Heart left ventricle (tissue), 16 donors: Measurements from ENCODE around the gene CALCA. TPM values are rescaled to one million over a fixed set of nuclear protein-coding genes. Genes with fewer than 3 reads are reported as not detected.
"Not testable (repeated sequence)": the region's sequence is repeated elsewhere in the genome, so short reads cannot be mapped to it uniquely, and the experiment has no call there.

Source experiments
- ATAC-seq, 4 donors: fragments of 200-7000 bp; cut with Tn5 transposase; one replicate each; pipeline ENCODE4 v1.9.1; 2020 to 2022; ENCODE audit warnings: moderate library complexity in 4 of 4, mild to moderate bottlenecking in 3 of 4, moderate number of reproducible peaks in 1 of 4
- DNase-seq, 5 donors: peaks; one replicate each; pipeline ENCODE4 v3.0.0-alpha.2; 2020
- H3K27ac ChIP-seq, 12 donors: fragments of 200-600 bp; sonication (generic) in 4 of 12; one replicate each; pipeline versions ENCODE4 v1.5.0 to v1.8.0; 2016 to 2022; ENCODE audit warnings: mild to moderate bottlenecking in 2 of 12
- H3K27me3 ChIP-seq, 9 donors: fragments of 200-600 bp; sonication (generic) in 2 of 9; one replicate each; pipeline versions ENCODE4 v1.5.1 to v1.8.0; 2016 to 2022; ENCODE audit warnings: mild to moderate bottlenecking in 3 of 9
- H3K36me3 ChIP-seq, 9 donors: fragments of 200-600 bp; sonication (generic) in 2 of 9; one replicate each; pipeline versions ENCODE4 v1.5.0 to v1.8.0; 2018 to 2022; ENCODE audit warnings: mild to moderate bottlenecking in 2 of 9
- H3K4me1 ChIP-seq, 12 donors: fragments of 200-600 bp; sonication (generic) in 4 of 12; one replicate each; pipeline versions ENCODE4 v1.5.0 to v1.8.0; 2016 to 2022; ENCODE audit warnings: mild to moderate bottlenecking in 3 of 12
- H3K4me3 ChIP-seq, 12 donors: fragments of 200-600 bp; sonication (generic) in 4 of 12; one replicate each; pipeline versions ENCODE4 v1.5.0 to v1.8.0; 2017 to 2022; ENCODE audit warnings: mild to moderate bottlenecking in 9 of 12, moderate library complexity in 4 of 12
- H3K9me3 ChIP-seq, 12 donors: fragments of 200-600 bp; sonication (generic) in 4 of 12; one replicate each; pipeline versions ENCODE4 v1.5.0 to v1.8.0; 2016 to 2022; ENCODE audit warnings: mild to moderate bottlenecking in 1 of 12
- POLR2A ChIP-seq, 2 donors: fragments of 450-650 bp; IDR thresholded peaks; one replicate each; pipeline ENCODE4 v1.6.1; 2017; ENCODE audit warnings: antibody characterized with exemption in 2 of 2, mild to moderate bottlenecking in 2 of 2, moderate library complexity in 2 of 2
- WGBS, 4 donors: extraction: QIAGEN DNeasy Blood & Tissue Kit in 2 of 4; methylation state at CpG; one replicate each; pipeline versions ENCODE4 v1.1.5 to v1.1.7; 2013 to 2018; 5-methylcytosine and 5-hydroxymethylcytosine counted together
- intact Hi-C, 10 donors: fragments of 100-400 bp; cut with DNase I; formaldehyde crosslinking; loops; one replicate each; pipeline versions ENCODE4 v1.11.1 to v1.14.2; 2022
- polyA plus RNA-seq, 2 donors: library from polyadenylated mRNA; stranded (reverse); fragments of 200-250 nt; gene quantifications; one replicate each; pipeline ENCODE4 v1.2.3, GENCODE V29; 2013
- total RNA-seq, 9 donors: library from RNA; depleted of rRNA in 2 of 9; stranded (reverse); fragments of >200 nt in 2 of 9; fragmentation: NEBNext Ultra II Directional in 3 of 9; extraction: Animal tissue kit (Norgen Biotek cat#: 25700) in 3 of 9; gene quantifications; one replicate each; pipeline versions ENCODE4 v1.1.0 to v1.2.4, GENCODE V29; 2016 to 2023
- TF ChIP-seq, protein P1 (sequence below), 12 donors: fragments of 200-600 bp; sonication (generic) in 4 of 12; IDR thresholded peaks; one replicate each; pipeline versions ENCODE4 v1.5.0 to v1.8.0; 2018 to 2022; ENCODE audit warnings: antibody characterized with exemption in 12 of 12, mild to moderate bottlenecking in 5 of 12
- donor health status: ischemic (EF 13 %, LVEDD 7.1; RV severe dilation, severe dysfunction).
- donor health status: healthy with polysubstance abuse.
- donor health status: DM: no; HTN: yes; CAD: no.
- donor health status: DM: no; HTN: no; CAD: no.
- donor health status: ischemic (EF 25% LVEDD 6.9; RV normal size, moderate dysfunction).
- donor health status: ischemic (EF 25% LVEDD 5.7; RV mildly dilated, moderate dysfunction).
- donor health status: healthy.
- donor health status: DM: yes; HTN: yes; CAD: no.
- donor health status: ischemic (EF 35%, LVEDD 5.7; RV mildly dilated, moderate dysfunction).
- donor health status: nonischemic (EF 11% LVEDD 7.7; RV severe dilation, severe dysfunction).
- donor health status: DM: yes; HTN: yes; CAD: no.
- donor health status: PGD.
- donor health status: ischemic (EF 29% LVEDD 5.4; RV normal size, mild dysfunction).
- donor health status: nonischemic (EF 23%, LVEDD 6.1; RV moderate dilation, normal function).

The CALCA gene
- total and polyA plus RNA-seq, 11 donors = 0.28 to 4.7 (median 2.5) TPM; not detected in 7

DNA sequence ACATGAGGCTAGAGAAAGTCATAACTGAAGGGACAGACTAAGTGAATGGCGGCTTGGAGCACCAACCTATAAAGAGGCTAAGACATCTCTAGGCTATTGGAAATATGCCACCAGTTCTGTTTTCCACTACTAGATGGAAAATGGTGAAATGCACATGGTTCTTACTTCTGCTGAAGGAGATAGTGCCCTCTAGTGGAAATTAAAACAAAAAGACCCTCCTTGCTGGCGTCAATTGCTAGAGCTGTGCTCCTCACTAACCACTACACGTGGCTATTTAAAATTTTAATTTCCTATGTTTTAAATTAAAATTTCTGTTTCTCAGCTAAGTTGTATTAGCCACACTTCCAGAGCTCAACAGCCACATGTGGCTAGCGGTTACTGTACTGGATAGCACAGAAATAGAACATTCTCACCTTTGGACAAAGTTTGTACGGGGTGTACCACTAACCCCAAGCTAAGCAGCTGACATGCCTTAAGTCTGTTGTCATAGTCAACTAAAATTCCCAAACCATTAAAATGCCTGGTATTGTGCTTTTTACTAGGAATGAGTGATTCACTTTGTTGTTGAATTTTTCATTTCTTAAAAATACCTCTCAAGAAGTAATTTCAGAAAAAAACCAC lies 34.1 kb upstream of the CALCA start:
- ATAC-seq (no peak), DNase-seq (no peak)
- Histone ChIP-seq H3K36me3 (no peaks in the 10 kb centered on the region), H3K4me1 (no peaks in the 10 kb centered on the region), H3K9me3 (peaks cover 0 to 12% (median 0%) of the 10 kb centered on the region in 12 donors), H3K27ac (no peak overlapping the region), H3K4me3 (no peak overlapping the region), H3K27me3 (peaks cover 0 to 18% (median 3%) of the 10 kb centered on the region in 9 donors)
- intact Hi-C loops = no loop called here
- TF ChIP-seq, protein P1, sequence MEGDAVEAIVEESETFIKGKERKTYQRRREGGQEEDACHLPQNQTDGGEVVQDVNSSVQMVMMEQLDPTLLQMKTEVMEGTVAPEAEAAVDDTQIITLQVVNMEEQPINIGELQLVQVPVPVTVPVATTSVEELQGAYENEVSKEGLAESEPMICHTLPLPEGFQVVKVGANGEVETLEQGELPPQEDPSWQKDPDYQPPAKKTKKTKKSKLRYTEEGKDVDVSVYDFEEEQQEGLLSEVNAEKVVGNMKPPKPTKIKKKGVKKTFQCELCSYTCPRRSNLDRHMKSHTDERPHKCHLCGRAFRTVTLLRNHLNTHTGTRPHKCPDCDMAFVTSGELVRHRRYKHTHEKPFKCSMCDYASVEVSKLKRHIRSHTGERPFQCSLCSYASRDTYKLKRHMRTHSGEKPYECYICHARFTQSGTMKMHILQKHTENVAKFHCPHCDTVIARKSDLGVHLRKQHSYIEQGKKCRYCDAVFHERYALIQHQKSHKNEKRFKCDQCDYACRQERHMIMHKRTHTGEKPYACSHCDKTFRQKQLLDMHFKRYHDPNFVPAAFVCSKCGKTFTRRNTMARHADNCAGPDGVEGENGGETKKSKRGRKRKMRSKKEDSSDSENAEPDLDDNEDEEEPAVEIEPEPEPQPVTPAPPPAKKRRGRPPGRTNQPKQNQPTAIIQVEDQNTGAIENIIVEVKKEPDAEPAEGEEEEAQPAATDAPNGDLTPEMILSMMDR (IDR thresholded peaks at IDR 0.05) = peak in 8 of 12 donors; percentile 5 to 39 (median 24)
- TF ChIP-seq POLR2A (IDR thresholded peaks at IDR 0.05) = no peak
- 38 to 49% (median 42%) methylated on average over 5 of the region's 5 CpGs for WGBS, 4 donors

DNA sequence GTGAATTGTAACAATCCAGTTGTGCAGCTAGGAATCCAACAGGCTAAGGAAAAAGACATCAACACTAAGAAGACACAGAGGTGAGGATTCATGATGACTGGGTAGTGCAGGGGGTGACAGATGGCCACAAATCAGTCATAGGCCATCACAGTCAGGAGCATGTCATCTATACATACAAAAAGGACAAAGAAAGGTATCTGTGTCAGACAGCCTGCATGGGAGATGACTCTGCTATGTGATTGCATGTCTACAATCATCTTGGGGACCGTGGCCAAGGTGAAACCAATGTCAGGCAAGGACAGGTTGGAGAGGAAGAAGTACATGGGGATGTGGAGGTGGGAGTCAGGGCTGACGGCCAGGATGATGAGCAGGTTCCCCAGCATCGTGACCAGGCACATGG lies 16.0 kb upstream of the CALCA start:
- H3K4me3 ChIP-seq, ATAC-seq, H3K4me1 ChIP-seq, H3K9me3 ChIP-seq, intact Hi-C loops, DNase-seq, H3K36me3 ChIP-seq, H3K27me3 ChIP-seq, H3K27ac ChIP-seq: not testable (repeated sequence)
- 47 to 66% (median 56%) methylated on average over 3 of the region's 3 CpGs for WGBS, 4 donors

DNA sequence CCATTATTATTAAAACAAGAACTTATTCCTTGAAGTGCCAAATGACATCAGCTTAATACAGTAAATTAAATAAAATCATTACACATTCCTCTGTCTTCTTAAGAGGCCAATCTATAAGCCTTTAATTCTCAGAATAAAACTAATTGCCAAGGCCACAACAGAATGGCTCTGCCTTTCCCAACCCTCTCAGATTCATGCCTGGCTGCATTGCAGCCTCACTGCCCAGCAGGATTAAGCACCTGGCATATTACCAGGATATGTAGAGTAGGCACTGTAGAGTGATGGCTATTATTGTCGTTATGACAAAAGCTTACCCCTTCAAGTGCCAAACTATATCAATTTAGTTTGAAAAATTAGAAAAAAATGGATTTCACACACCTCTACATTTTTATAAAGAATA lies 9.4 kb upstream of the CALCA start:
- peak overlapping the region in 2 of 12 donors; percentile 3 to 17 for H3K27ac ChIP-seq
- no peak overlapping the region for H3K4me3 ChIP-seq
- no peaks in the 10 kb centered on the region for H3K36me3 ChIP-seq
- H3K9me3 ChIP-seq = no peaks in the 10 kb centered on the region
- no peak for DNase-seq
- intact Hi-C loops = no loop called here
- no peak for TF ChIP-seq POLR2A (IDR thresholded peaks at IDR 0.05)
- TF ChIP-seq, protein P1 (IDR thresholded peaks at IDR 0.05) = no peak
- 55 to 68% (median 58%) methylated on average over 1 of the region's 1 CpG for WGBS, 4 donors
- H3K4me1 ChIP-seq = peaks cover 0 to 5% (median 0%) of the 10 kb centered on the region in 12 donors
- peak; percentile 83 to 91 (median 88) for ATAC-seq
- peaks cover 0 to 24% (median 9%) of the 10 kb centered on the region in 9 donors for H3K27me3 ChIP-seq

DNA sequence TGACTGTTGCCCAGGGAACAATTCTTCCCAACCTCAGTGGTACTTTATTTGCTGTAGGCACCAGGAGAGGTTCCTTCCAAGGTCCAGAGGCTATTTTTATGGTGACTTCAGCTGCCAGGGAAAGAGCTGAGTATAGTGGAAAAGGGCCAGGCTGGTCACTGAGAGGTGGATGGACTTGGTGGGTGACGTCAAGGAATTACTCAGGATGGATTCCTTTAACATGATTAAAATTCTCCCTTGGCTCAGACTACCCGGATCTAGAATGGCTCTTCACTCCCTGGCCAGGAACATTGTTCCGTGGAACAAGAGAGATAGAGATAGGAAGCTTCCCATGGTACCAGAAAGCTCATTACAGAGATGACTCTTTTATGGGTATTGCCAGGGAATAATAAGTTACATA lies 8.7 kb upstream of the CALCA start:
- Histone ChIP-seq H3K27ac (peak overlapping the region in 1 of 12 donors; percentile 3), H3K4me3 (no peak overlapping the region), H3K4me1 (peaks cover 0 to 5% (median 0%) of the 10 kb centered on the region in 12 donors), H3K27me3 (peaks cover 0 to 31% (median 16%) of the 10 kb centered on the region in 9 donors), H3K36me3 (no peaks in the 10 kb centered on the region), H3K9me3 (no peaks in the 10 kb centered on the region)
- ATAC-seq (peak; percentile 80 to 98 (median 90)), DNase-seq (peak in 1 of 5 donors; percentile 59)
- WGBS, 4 donors = 41 to 52% (median 42%) methylated on average over 3 of the region's 3 CpGs
- intact Hi-C loops = no loop called here
- TF ChIP-seq, protein P1 (IDR thresholded peaks at IDR 0.05) = no peak
- no peak for TF ChIP-seq POLR2A (IDR thresholded peaks at IDR 0.05)
